Measurements from ENCODE around the gene RAB15. TPM values are rescaled to one million over a fixed set of nuclear protein-coding genes. Genes with fewer than 3 reads are reported as not detected.

RAB15 gene
- polyA plus RNA-seq, 1 donor (not counting 4 experiments of a cell fraction or from before 2014, with no cell fraction given), result 2.1 TPM

DNA sequence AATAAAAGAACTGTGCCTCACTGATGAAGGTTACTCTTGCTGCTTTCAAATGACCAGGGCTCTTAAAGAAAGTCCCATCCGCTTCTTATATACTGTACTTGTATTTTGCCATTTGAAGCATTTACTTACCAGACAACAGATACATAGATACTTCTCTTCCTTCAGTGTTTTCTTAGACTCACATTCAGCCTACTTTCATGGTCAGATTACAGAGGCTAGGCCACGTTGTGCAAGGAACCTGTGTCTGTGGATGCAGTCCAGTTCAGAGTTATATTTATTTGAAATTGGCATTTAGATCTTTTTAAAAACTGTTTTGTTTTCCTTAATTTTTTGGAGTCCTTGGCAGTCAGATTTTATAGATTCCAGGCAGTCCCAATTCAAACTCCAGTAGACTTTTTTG lies 51.7 kb downstream of the RAB15 start:
- FAIRE-seq (no peak), DNase-seq (ENCODE audit: low read depth, low spot score) (no peak)
- Histone ChIP-seq H3K4me3 (ENCODE audit: control insufficient read depth in 2 of 3, extremely low read depth in 1 of 3, insufficient read depth in 2 of 3, low read depth in 1 of 3, low read length in 3 of 3) (no peak overlapping the region), H3K9ac (ENCODE audit: control insufficient read depth, extremely low read depth, insufficient read depth, low read length) (no peak overlapping the region), H3K27me3 (ENCODE audit: control insufficient read depth, extremely low read depth, insufficient read depth, low read length) (no peaks in the 10 kb centered on the region), H3K4me1 (ENCODE audit: control insufficient read depth, extremely low read depth, insufficient read depth, low read length) (peaks cover 9% of the 10 kb centered on the region), H4K20me1 (ENCODE audit: control insufficient read depth, extremely low read depth, insufficient read depth, low read length) (no peaks in the 10 kb centered on the region), H2AFZ (ENCODE audit: control insufficient read depth, low read length) (no peak overlapping the region), H3K79me2 (ENCODE audit: control insufficient read depth, insufficient read depth, low read length) (peaks cover 63% of the 10 kb centered on the region), H3K27ac (ENCODE audit: control insufficient read depth, insufficient read depth, low read length) (no peak overlapping the region), H3K36me3 (ENCODE audit: control insufficient read depth in 2 of 2, extremely low read depth in 1 of 2, insufficient read depth in 2 of 2, low read length in 2 of 2) (peaks cover 6 to 7% of the 10 kb centered on the region in 2 experiments), H3K4me2 (ENCODE audit: control insufficient read depth, extremely low read depth, insufficient read depth, low read depth, low read length) (no peak overlapping the region), H3K9me3 (ENCODE audit: control insufficient read depth, low read depth, low read length) (no peaks in the 10 kb centered on the region), H3K9me1 (ENCODE audit: control insufficient read depth, extremely low read depth, insufficient read depth, low read length) (no peaks in the 10 kb centered on the region)
- dilution Hi-C loops (cut with MboI; ENCODE audit: extremely low pct_ligation_motif_present, low sequenced_read_pairs), result no loop called here
- TF ChIP-seq EZH2 (IDR thresholded peaks at IDR 0.05; ENCODE audit: low read length), result no peak
- TF ChIP-seq, protein P1, sequence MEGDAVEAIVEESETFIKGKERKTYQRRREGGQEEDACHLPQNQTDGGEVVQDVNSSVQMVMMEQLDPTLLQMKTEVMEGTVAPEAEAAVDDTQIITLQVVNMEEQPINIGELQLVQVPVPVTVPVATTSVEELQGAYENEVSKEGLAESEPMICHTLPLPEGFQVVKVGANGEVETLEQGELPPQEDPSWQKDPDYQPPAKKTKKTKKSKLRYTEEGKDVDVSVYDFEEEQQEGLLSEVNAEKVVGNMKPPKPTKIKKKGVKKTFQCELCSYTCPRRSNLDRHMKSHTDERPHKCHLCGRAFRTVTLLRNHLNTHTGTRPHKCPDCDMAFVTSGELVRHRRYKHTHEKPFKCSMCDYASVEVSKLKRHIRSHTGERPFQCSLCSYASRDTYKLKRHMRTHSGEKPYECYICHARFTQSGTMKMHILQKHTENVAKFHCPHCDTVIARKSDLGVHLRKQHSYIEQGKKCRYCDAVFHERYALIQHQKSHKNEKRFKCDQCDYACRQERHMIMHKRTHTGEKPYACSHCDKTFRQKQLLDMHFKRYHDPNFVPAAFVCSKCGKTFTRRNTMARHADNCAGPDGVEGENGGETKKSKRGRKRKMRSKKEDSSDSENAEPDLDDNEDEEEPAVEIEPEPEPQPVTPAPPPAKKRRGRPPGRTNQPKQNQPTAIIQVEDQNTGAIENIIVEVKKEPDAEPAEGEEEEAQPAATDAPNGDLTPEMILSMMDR (optimal IDR thresholded peaks at IDR 0.05 in 1 of 3, IDR thresholded peaks at IDR 0.05 in 1 of 3, conservative IDR thresholded peaks at IDR 0.05 in 1 of 3; ENCODE audit: extremely low read depth in 1 of 3, insufficient read depth in 2 of 3, low read length in 3 of 3), result no peak

DNA sequence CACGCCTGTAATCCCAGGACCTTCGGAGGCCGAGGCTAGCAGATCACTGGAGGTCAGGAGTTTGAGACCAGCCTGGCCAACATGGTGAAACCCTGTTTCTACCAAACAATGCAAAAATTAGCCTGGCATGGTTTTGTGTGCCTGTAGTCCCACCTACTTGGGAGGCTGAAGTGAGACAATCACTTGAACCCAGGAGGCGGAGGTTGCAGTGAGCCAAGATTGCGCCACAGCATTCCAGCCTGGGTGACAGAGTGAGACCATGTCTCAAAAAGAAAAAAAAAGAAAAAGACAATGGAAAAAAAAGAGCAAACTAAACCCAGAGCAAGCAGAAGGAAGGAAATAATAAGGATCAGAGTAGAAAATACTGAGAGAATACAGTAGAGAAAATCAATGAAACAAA lies 52.5 kb downstream of the RAB15 start:
- DNase-seq (ENCODE audit: low read depth, low spot score) (no peak), FAIRE-seq (no peak)
- H3K4me2 ChIP-seq (ENCODE audit: control insufficient read depth, extremely low read depth, insufficient read depth, low read depth, low read length), result no peak overlapping the region
- no peak overlapping the region for H3K27ac ChIP-seq (ENCODE audit: control insufficient read depth, insufficient read depth, low read length)
- no peak overlapping the region for H3K9ac ChIP-seq (ENCODE audit: control insufficient read depth, extremely low read depth, insufficient read depth, low read length)
- H3K9me1 ChIP-seq (ENCODE audit: control insufficient read depth, extremely low read depth, insufficient read depth, low read length), result no peaks in the 10 kb centered on the region
- H2AFZ ChIP-seq (ENCODE audit: control insufficient read depth, low read length), result no peak overlapping the region
- H3K4me3 ChIP-seq (ENCODE audit: control insufficient read depth in 2 of 3, extremely low read depth in 1 of 3, insufficient read depth in 2 of 3, low read depth in 1 of 3, low read length in 3 of 3), result no peak overlapping the region
- peaks cover 0 to 3% of the 10 kb centered on the region in 2 experiments for H3K36me3 ChIP-seq (ENCODE audit: control insufficient read depth in 2 of 2, extremely low read depth in 1 of 2, insufficient read depth in 2 of 2, low read length in 2 of 2)
- H4K20me1 ChIP-seq (ENCODE audit: control insufficient read depth, extremely low read depth, insufficient read depth, low read length), result no peaks in the 10 kb centered on the region
- peaks cover 69% of the 10 kb centered on the region for H3K79me2 ChIP-seq (ENCODE audit: control insufficient read depth, insufficient read depth, low read length)
- no peaks in the 10 kb centered on the region for H3K9me3 ChIP-seq (ENCODE audit: control insufficient read depth, low read depth, low read length)
- no peaks in the 10 kb centered on the region for H3K27me3 ChIP-seq (ENCODE audit: control insufficient read depth, extremely low read depth, insufficient read depth, low read length)
- H3K4me1 ChIP-seq (ENCODE audit: control insufficient read depth, extremely low read depth, insufficient read depth, low read length), result peaks cover 13% of the 10 kb centered on the region
- TF ChIP-seq, protein P1 (optimal IDR thresholded peaks at IDR 0.05 in 1 of 3, IDR thresholded peaks at IDR 0.05 in 1 of 3, conservative IDR thresholded peaks at IDR 0.05 in 1 of 3; ENCODE audit: extremely low read depth in 1 of 3, insufficient read depth in 2 of 3, low read length in 3 of 3), result no peak
- TF ChIP-seq EZH2 (IDR thresholded peaks at IDR 0.05; ENCODE audit: low read length), result no peak
- dilution Hi-C loops (cut with MboI; ENCODE audit: extremely low pct_ligation_motif_present, low sequenced_read_pairs), result no loop called here

Data from keratinocyte (primary cell).